Karpas-422 (cell line): ENCODE results near the gene GASK1A. TPM values are rescaled to one million over a fixed set of nuclear protein-coding genes. Genes with fewer than 3 reads are reported as not detected.

Experiments
- DNase-seq: peaks from one replicate; pipeline ENCODE4 v3.0.0-alpha.2; 2015
- H2AFZ ChIP-seq: fragments of 200-600 bp; sonication (generic); 2 replicates; pipeline ENCODE4 v1.6.1; 2014; ENCODE audit warnings: antibody characterized with exemption, low read length, mixed read lengths
- H3K27ac ChIP-seq: fragments of 200-600 bp; sonication (generic); 2 replicates; pipeline ENCODE4 v1.5.1; 2014; ENCODE audit warnings: mild to moderate bottlenecking, low read length, moderate library complexity
- H3K27me3 ChIP-seq: fragments of 200-600 bp; sonication (generic); 2 replicates; pipeline ENCODE4 v1.6.1; 2014; ENCODE audit warnings: low read length, mixed read lengths
- H3K36me3 ChIP-seq: fragments of 200-600 bp; sonication (generic); 2 replicates; pipeline ENCODE4 v1.6.1; 2014; ENCODE audit warnings: low read length, mixed read lengths; ENCODE audit not compliant: insufficient read depth
- H3K4me1 ChIP-seq: fragments of 200-600 bp; sonication (generic); 2 replicates; pipeline ENCODE4 v1.6.1; 2014; ENCODE audit warnings: mild to moderate bottlenecking, low read length, mixed read lengths
- H3K4me2 ChIP-seq: fragments of 200-600 bp; sonication (generic); 2 replicates; pipeline ENCODE4 v1.6.1; 2014; ENCODE audit warnings: low read length, low read depth, mild to moderate bottlenecking; ENCODE audit not compliant: poor library complexity, severe bottlenecking
- H3K4me3 ChIP-seq: fragments of 200-600 bp; sonication (generic); 2 replicates; pipeline ENCODE4 v1.5.1; 2014; ENCODE audit warnings: mild to moderate bottlenecking, antibody characterized with exemption, low read length, mixed read lengths
- H3K79me2 ChIP-seq: fragments of 200-600 bp; sonication (generic); 2 replicates; pipeline ENCODE4 v1.6.1; 2014; ENCODE audit warnings: mild to moderate bottlenecking, low read length, mixed read lengths
- H3K9ac ChIP-seq: fragments of 200-600 bp; sonication (generic); 2 replicates; pipeline ENCODE4 v1.6.0; 2014; ENCODE audit warnings: low read length
- H3K9me2 ChIP-seq: fragments of 200-600 bp; sonication (generic), shearing (Covaris generic); replicated peaks from 2 replicates; pipeline ENCODE4 v1.6.0; 2014; ENCODE audit warnings: mild to moderate bottlenecking, low read length, moderate library complexity; ENCODE audit not compliant: insufficient read depth
- H3K9me3 ChIP-seq: fragments of 300-700, 200-600 bp; sonication (generic); 2 replicates; pipeline ENCODE4 v1.6.1; 2014; ENCODE audit warnings: low read length, mixed read lengths
- H4K20me1 ChIP-seq: fragments of 200-600 bp; sonication (generic); 2 replicates; pipeline ENCODE4 v1.6.1; 2014; ENCODE audit warnings: mild to moderate bottlenecking, antibody characterized with exemption, low read length, low read depth; ENCODE audit not compliant: insufficient read depth
- total RNA-seq: library from RNA; depleted of rRNA; stranded (reverse); fragments of >200 nt; shearing (Covaris generic); gene quantifications from 2 replicates; pipeline ENCODE4 v1.2.3, GENCODE V29; 2014; ENCODE audit warnings: low replicate concordance

Gene GASK1A
- total RNA-seq, 1 experiment from 2014 or later, result 6.4 TPM

- Histone ChIP-seq H3K4me2 (peak overlapping the region; percentile 76), H3K79me2 (peaks cover 93% of the 10 kb centered on the region), H3K27me3 (no peaks in the 10 kb centered on the region), H3K36me3 (peaks cover 18% of the 10 kb centered on the region), H2AFZ (no peak overlapping the region), H3K27ac (peak overlapping the region; percentile 98), H3K4me3 (peak overlapping the region; percentile 60), H3K9ac (peak overlapping the region; percentile 77), H4K20me1 (no peaks in the 10 kb centered on the region), H3K4me1 (peaks cover 100% of the 10 kb centered on the region), H3K9me3 (no peaks in the 10 kb centered on the region), H3K9me2 (no peaks in the 10 kb centered on the region)
- peak; percentile 74 for DNase-seq
These were observed 115.3 kb downstream of the GASK1A start for GRCh38 chr3:43094381-43094780.

- Histone ChIP-seq H2AFZ (no peak overlapping the region), H3K9me2 (no peaks in the 10 kb centered on the region), H3K4me3 (peak overlapping the region; percentile 60), H3K79me2 (peaks cover 93% of the 10 kb centered on the region), H3K27me3 (no peaks in the 10 kb centered on the region), H4K20me1 (no peaks in the 10 kb centered on the region), H3K9ac (peak overlapping the region; percentile 77), H3K36me3 (peaks cover 13% of the 10 kb centered on the region), H3K4me2 (peak overlapping the region; percentile 76), H3K27ac (peak overlapping the region; percentile 98), H3K4me1 (peaks cover 100% of the 10 kb centered on the region), H3K9me3 (no peaks in the 10 kb centered on the region)
- peak; percentile 73 for DNase-seq
These were observed 115.7 kb downstream of the GASK1A start for GRCh38 chr3:43094851-43095250.

GRCh38 chr3:43095370-43095769 is 116.3 kb downstream of the GASK1A start:
- no peaks in the 10 kb centered on the region for H3K9me2 ChIP-seq
- H3K79me2 ChIP-seq, result peaks cover 91% of the 10 kb centered on the region
- peak; percentile 80 for DNase-seq

GRCh38 chr3:43096761-43097160 is 117.7 kb downstream of the GASK1A start:
- Histone ChIP-seq H3K27ac (peak overlapping the region; percentile 98), H3K9ac (peak overlapping the region; percentile 77), H3K27me3 (no peaks in the 10 kb centered on the region), H4K20me1 (no peaks in the 10 kb centered on the region), H3K4me1 (peaks cover 100% of the 10 kb centered on the region), H3K9me2 (no peaks in the 10 kb centered on the region), H3K36me3 (peaks cover 12% of the 10 kb centered on the region; the same call in 1 of the 2 replicates), H3K4me3 (peak overlapping the region; percentile 60; the same call in 1 of the 2 replicates), H3K9me3 (no peaks in the 10 kb centered on the region), H2AFZ (no peak overlapping the region), H3K4me2 (peak overlapping the region; percentile 76), H3K79me2 (peaks cover 94% of the 10 kb centered on the region)
- DNase-seq, result peak; percentile 49

More at GRCh38 chr3:43095370-43095769, 116.3 kb downstream of the GASK1A start:
- peaks cover 12% of the 10 kb centered on the region for H3K36me3 ChIP-seq
- H3K27me3 ChIP-seq, result no peaks in the 10 kb centered on the region
- H3K4me2 ChIP-seq, result peak overlapping the region; percentile 76
- H3K9me3 ChIP-seq, result no peaks in the 10 kb centered on the region
- H4K20me1 ChIP-seq, result no peaks in the 10 kb centered on the region
- H3K27ac ChIP-seq, result peak overlapping the region; percentile 98
- H3K4me3 ChIP-seq, result peak overlapping the region; percentile 60
- no peak overlapping the region for H2AFZ ChIP-seq
- H3K9ac ChIP-seq, result peak overlapping the region; percentile 77
- H3K4me1 ChIP-seq, result peaks cover 100% of the 10 kb centered on the region

- Histone ChIP-seq H2AFZ (no peak overlapping the region), H3K27me3 (no peaks in the 10 kb centered on the region), H3K4me3 (peak overlapping the region; percentile 60), H3K9me3 (no peaks in the 10 kb centered on the region), H3K9ac (peak overlapping the region; percentile 77), H3K79me2 (peaks cover 98% of the 10 kb centered on the region), H3K36me3 (peaks cover 12% of the 10 kb centered on the region; the same call in 1 of the 2 replicates), H3K4me1 (peaks cover 100% of the 10 kb centered on the region), H3K4me2 (peak overlapping the region; percentile 76), H3K9me2 (no peaks in the 10 kb centered on the region), H3K27ac (peak overlapping the region; percentile 98), H4K20me1 (no peaks in the 10 kb centered on the region)
- DNase-seq, result peak; percentile 90
These were observed 118.4 kb downstream of the GASK1A start for GRCh38 chr3:43097400-43098080.

GRCh38 chr3:43098761-43099160 is 119.7 kb downstream of the GASK1A start:
- no peaks in the 10 kb centered on the region for H4K20me1 ChIP-seq
- peaks cover 98% of the 10 kb centered on the region for H3K79me2 ChIP-seq
- H3K9me3 ChIP-seq, result no peaks in the 10 kb centered on the region
- H3K4me1 ChIP-seq, result peaks cover 100% of the 10 kb centered on the region
- peak overlapping the region; percentile 76 for H3K4me2 ChIP-seq
- H2AFZ ChIP-seq, result no peak overlapping the region
- H3K27me3 ChIP-seq, result no peaks in the 10 kb centered on the region
- peak overlapping the region; percentile 60 for H3K4me3 ChIP-seq
- peaks cover 12% of the 10 kb centered on the region; the same call in 1 of the 2 replicates for H3K36me3 ChIP-seq
- H3K27ac ChIP-seq, result peak overlapping the region; percentile 98
- peak; percentile 70 for DNase-seq
- no peaks in the 10 kb centered on the region for H3K9me2 ChIP-seq
- peak overlapping the region; percentile 77 for H3K9ac ChIP-seq

GRCh38 chr3:43102773-43103480 is 123.8 kb downstream of the GASK1A start:
- Histone ChIP-seq H3K79me2 (peaks cover 85% of the 10 kb centered on the region), H3K4me3 (peak overlapping the region; percentile 71), H3K9ac (peak overlapping the region; percentile 90), H3K27me3 (no peaks in the 10 kb centered on the region), H3K36me3 (no peaks in the 10 kb centered on the region), H3K4me1 (peaks cover 86% of the 10 kb centered on the region), H3K4me2 (peak overlapping the region; percentile 82), H2AFZ (no peak overlapping the region), H4K20me1 (no peaks in the 10 kb centered on the region; the same call in 1 of the 2 replicates), H3K9me2 (no peaks in the 10 kb centered on the region), H3K9me3 (no peaks in the 10 kb centered on the region), H3K27ac (peak overlapping the region; percentile 98)
- DNase-seq, result peak; percentile 64

GRCh38 chr3:43104039-43104438 is 124.9 kb downstream of the GASK1A start:
- peak overlapping the region; percentile 90 for H3K9ac ChIP-seq
- H4K20me1 ChIP-seq, result no peaks in the 10 kb centered on the region; the same call in 1 of the 2 replicates
- no peaks in the 10 kb centered on the region for H3K27me3 ChIP-seq
- H3K9me2 ChIP-seq, result no peaks in the 10 kb centered on the region
- no peaks in the 10 kb centered on the region for H3K9me3 ChIP-seq
- no peaks in the 10 kb centered on the region for H3K36me3 ChIP-seq
- peak overlapping the region; percentile 98 for H3K27ac ChIP-seq
- peaks cover 77% of the 10 kb centered on the region for H3K4me1 ChIP-seq
- peak; percentile 62 for DNase-seq
- peak overlapping the region; percentile 71 for H3K4me3 ChIP-seq
- H3K79me2 ChIP-seq, result peaks cover 73% of the 10 kb centered on the region
- H2AFZ ChIP-seq, result no peak overlapping the region
- peak overlapping the region; percentile 82 for H3K4me2 ChIP-seq
